ENCODE data around the gene CCDC192. TPM values are rescaled to one million over a fixed set of nuclear protein-coding genes. Genes with fewer than 3 reads are reported as not detected.

Gene CCDC192
- total RNA-seq, 4 donors from 2014 or later = 0.70 to 3.1 (median 2.0) TPM; not detected in 1

DNA sequence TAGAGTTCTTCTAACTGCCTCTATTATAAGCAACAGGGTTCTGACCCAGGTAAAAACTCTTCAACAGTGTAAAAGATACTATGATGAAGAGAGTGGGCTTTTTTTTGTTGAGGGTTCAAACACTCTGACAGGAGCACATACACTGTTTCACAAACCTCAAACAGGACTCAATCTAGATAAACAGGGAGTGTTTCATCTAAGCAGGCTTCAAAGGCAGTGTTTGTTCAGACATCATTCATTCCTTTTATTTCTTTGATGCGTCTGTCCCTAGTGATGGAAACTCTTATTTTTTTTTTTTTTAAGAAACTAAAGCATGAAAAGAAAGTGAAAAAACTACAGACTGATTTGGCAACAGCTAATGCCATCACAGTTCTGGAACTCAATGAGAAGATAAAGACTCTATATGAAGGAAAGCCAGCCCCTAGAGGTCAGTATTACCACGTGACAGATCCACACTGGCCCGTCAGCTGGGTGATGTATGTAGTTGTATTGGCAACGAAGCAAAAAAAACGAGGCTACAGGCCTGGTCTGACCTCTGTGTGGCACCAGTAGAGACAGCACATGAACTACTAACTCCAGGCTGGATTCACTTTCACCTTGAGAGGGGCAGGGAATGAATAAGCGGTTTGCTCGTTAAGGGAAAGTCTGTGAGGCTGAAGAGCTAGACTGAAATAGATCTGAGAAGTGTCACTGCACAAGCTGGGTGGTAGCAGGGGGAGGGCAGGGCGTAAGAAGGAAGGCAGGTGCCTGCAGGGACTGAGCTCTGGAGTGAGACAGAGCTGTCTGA, 172.2 kb downstream of the CCDC192 start:
- Histone ChIP-seq H3K9me3 (no peaks in the 10 kb centered on the region), H3K4me3 (no peak overlapping the region), H3K4me1 (peaks cover 29% of the 10 kb centered on the region), H3K27ac (no peak overlapping the region), H3K27me3 (no peaks in the 10 kb centered on the region), H3K36me3 (no peaks in the 10 kb centered on the region)
- TF ChIP-seq POLR2AphosphoS5 (IDR thresholded peaks at IDR 0.05) (no peak), CTCF (IDR thresholded peaks at IDR 0.05) (no peak)
- WGBS = 31% methylated on average over 8 of the region's 8 CpGs
- no peak for DNase-seq (ENCODE audit: low spot score in 2 of 2)

GRCh38 chr5:127876384-127876783, 173.2 kb downstream of the CCDC192 start:
- no peak for DNase-seq (ENCODE audit: low spot score in 2 of 2)
- TF ChIP-seq CTCF (IDR thresholded peaks at IDR 0.05) (no peak), POLR2AphosphoS5 (IDR thresholded peaks at IDR 0.05) (no peak), EP300 (IDR thresholded peaks at IDR 0.05) (no peak), POLR2A (IDR thresholded peaks at IDR 0.05) (no peak)
- H3K27me3 ChIP-seq = no peaks in the 10 kb centered on the region
- H3K27ac ChIP-seq = peak overlapping the region; percentile 0
- no peaks in the 10 kb centered on the region for H3K36me3 ChIP-seq
- H3K4me1 ChIP-seq = peaks cover 19% of the 10 kb centered on the region
- WGBS = 74% methylated on average over 3 of the region's 3 CpGs
- no peaks in the 10 kb centered on the region for H3K9me3 ChIP-seq
- no peak overlapping the region for H3K4me3 ChIP-seq

GRCh38 chr5:127878174-127878750, 175.1 kb downstream of the CCDC192 start:
- Histone ChIP-seq H3K4me1 (peaks cover 4% of the 10 kb centered on the region), H3K4me3 (no peak overlapping the region), H3K27ac (no peak overlapping the region), H3K9me3 (no peaks in the 10 kb centered on the region), H3K27me3 (no peaks in the 10 kb centered on the region), H3K36me3 (no peaks in the 10 kb centered on the region)
- no peak for DNase-seq (ENCODE audit: low spot score in 2 of 2)
- TF ChIP-seq EP300 (IDR thresholded peaks at IDR 0.05) = no peak
- TF ChIP-seq POLR2A (IDR thresholded peaks at IDR 0.05) = no peak
- TF ChIP-seq CTCF (IDR thresholded peaks at IDR 0.05) = peak in 1 of 2 donors; percentile 23
- TF ChIP-seq POLR2AphosphoS5 (IDR thresholded peaks at IDR 0.05) = no peak
- WGBS = 72% methylated on average over 4 of the region's 4 CpGs

GRCh38 chr5:127884416-127884815, 181.2 kb downstream of the CCDC192 start:
- TF ChIP-seq POLR2A (IDR thresholded peaks at IDR 0.05) = no peak
- TF ChIP-seq CTCF (IDR thresholded peaks at IDR 0.05) = no peak
- no peak for TF ChIP-seq POLR2AphosphoS5 (IDR thresholded peaks at IDR 0.05)
- Histone ChIP-seq H3K4me3 (no peak overlapping the region), H3K4me1 (no peaks in the 10 kb centered on the region), H3K9me3 (no peaks in the 10 kb centered on the region), H3K36me3 (no peaks in the 10 kb centered on the region), H3K27me3 (no peaks in the 10 kb centered on the region), H3K27ac (no peak overlapping the region)
- DNase-seq (ENCODE audit: low spot score in 2 of 2) = no peak
- WGBS = 77% methylated on average over 1 of the region's 1 CpG

- WGBS = 69% methylated on average over 1 of the region's 1 CpG
- Histone ChIP-seq H3K27me3 (no peaks in the 10 kb centered on the region), H3K4me1 (no peaks in the 10 kb centered on the region), H3K27ac (no peak overlapping the region), H3K4me3 (no peak overlapping the region), H3K36me3 (no peaks in the 10 kb centered on the region), H3K9me3 (no peaks in the 10 kb centered on the region)
- TF ChIP-seq POLR2A (IDR thresholded peaks at IDR 0.05) (no peak), CTCF (IDR thresholded peaks at IDR 0.05) (no peak), EP300 (IDR thresholded peaks at IDR 0.05) (no peak), POLR2AphosphoS5 (IDR thresholded peaks at IDR 0.05) (no peak)
- DNase-seq (ENCODE audit: low spot score in 2 of 2) = no peak
Observed at GRCh38 chr5:127885176-127885575, 182.0 kb downstream of the CCDC192 start.

Measured in suprapubic skin (tissue), 4 donors.